Adrenal gland (tissue), 19 donors: ENCODE measurements around the gene GPRIN1. TPM values are rescaled to one million over a fixed set of nuclear protein-coding genes. Genes with fewer than 3 reads are reported as not detected.
A peak's percentile ranks its signal among the peaks of the same experiment; 100 is the strongest.

Experiments used
- DNase-seq, 7 donors: peaks; one replicate each; pipeline ENCODE4 v3.0.0-alpha.2; 2019 to 2020
- H3K27ac ChIP-seq, 5 donors: fragments of 200-600 bp; sonication (generic) in 4 of 5; 1 replicate in 3 of 5; 2 replicates in 2 of 5; pipeline versions ENCODE4 v1.5.1 to v1.8.0; 2016 to 2020; ENCODE audit warnings: mild to moderate bottlenecking in 1 of 5
- H3K27me3 ChIP-seq: fragments of 200-600 bp; 2 replicates; pipeline ENCODE4 v1.8.0; 2021
- H3K36me3 ChIP-seq, 2 donors: fragments of 200-600 bp; replicated peaks in 1 of 2; 1 replicate in 1 of 2; 2 replicates in 1 of 2; pipeline versions ENCODE4 v1.5.1 to v1.8.0; 2018 to 2022
- H3K4me1 ChIP-seq, 2 donors: fragments of 200-600 bp; replicated peaks in 1 of 2; 1 replicate in 1 of 2; 2 replicates in 1 of 2; pipeline versions ENCODE4 v1.5.1 to v1.8.0; 2018 to 2021
- H3K4me3 ChIP-seq, 4 donors: fragments of 200-600 bp; sonication (generic) in 3 of 4; one replicate each; pipeline ENCODE4 v1.5.1; 2016 to 2018
- H3K9me3 ChIP-seq, 3 donors: fragments of 200-600 bp; sonication (generic) in 1 of 3; replicated peaks in 1 of 3; 1 replicate in 2 of 3; 2 replicates in 1 of 3; pipeline versions ENCODE4 v1.5.1 to v1.8.0; 2016 to 2021
- POLR2A ChIP-seq, 2 donors: fragments of 450-650 bp; IDR thresholded peaks; one replicate each; pipeline ENCODE4 v1.6.1; 2017; ENCODE audit warnings: antibody characterized with exemption in 2 of 2, mild to moderate bottlenecking in 2 of 2, moderate library complexity in 1 of 2
- WGBS, 4 donors: extraction: QIAGEN DNeasy Blood & Tissue Kit in 2 of 4; methylation state at CpG; one replicate each; pipeline versions ENCODE4 v1.1.5 to v1.1.7; 2013 to 2017; 5-methylcytosine and 5-hydroxymethylcytosine counted together
- intact Hi-C, 2 donors: fragments of 100-400 bp; cut with DNase I; formaldehyde crosslinking; loops; one replicate each; pipeline versions ENCODE4 v1.14.1 to v1.15.0; 2022 to 2023
- long read RNA-seq, 10 donors: library from polyadenylated mRNA in 3 of 10; unstranded in 2 of 10; stranded (forward) in 1 of 10; transcript quantifications; one replicate each; pipeline ENCODE4 v2.0.0 and lab custom pipeline, GENCODE V29; 2021 to 2026
- polyA plus RNA-seq, 3 donors: library from polyadenylated mRNA; stranded (reverse); fragments of 200-250 nt in 2 of 3; fragments of 350-450 nt in 1 of 3; fragmentation: Illumina TruSeq in 1 of 3; extraction: RNeasy Lipid Tissue Mini Kit (QIAGEN cat#74804) in 1 of 3; gene quantifications; one replicate each; pipeline ENCODE4 v1.2.3, GENCODE V29; 2013 to 2014
- total RNA-seq, 9 donors: library from RNA; depleted of rRNA in 4 of 9; stranded (reverse); fragments of >200 nt in 4 of 9; fragments of 120-200 nt in 1 of 9; fragmentation: NEBNext Ultra II Directional in 1 of 9; extraction: Animal tissue kit (Norgen Biotek cat#: 25700) in 1 of 9; gene quantifications; one replicate each; pipeline versions ENCODE4 v1.1.0 to v1.2.4, GENCODE V29; 2013 to 2023
- TF ChIP-seq, protein P1 (sequence below), 6 experiments: fragments of 450-650 bp in 4 of 6; fragments of 200-600 bp in 2 of 6; sonication (generic) in 1 of 6; IDR thresholded peaks; 1 replicate in 5 of 6; 2 replicates in 1 of 6; pipeline versions ENCODE4 v1.5.1 to v1.8.0; 2016 to 2021; ENCODE audit warnings: antibody characterized with exemption in 6 of 6, mild to moderate bottlenecking in 2 of 6, moderate library complexity in 1 of 6
- donor health status: healthy with polysubstance abuse.
- donor health status: Bipolar disorder and iron deficiency.
- donor health status: DM: yes; HTN: yes; CAD: no.
- donor health status: DM: no; HTN: no; CAD: no.
- donor health status: DM: no; HTN: no; CAD: no.
- donor health status: DM: yes; HTN: yes; CAD: no.

GPRIN1 gene
- total RNA-seq: 1 to 10 TPM in 5 of 9 donors, under 1 TPM in 4; 0.42 to 4.0 (median 1.4) TPM
- 1 to 10 TPM in 2 of 3 donors, under 1 TPM in 1; 0.81 to 2.2 (median 1.3) TPM for polyA plus RNA-seq
- long read RNA-seq, donor 1, full-length matches to known transcripts: 1 of 1 reads
- long read RNA-seq, donor 1, partial matches to known transcripts: 0 of 1 reads
- long read RNA-seq, donor 1, other reads (novel, unspliced or antisense): 0 of 1 reads
- long read RNA-seq, donor 2: 0 reads
- long read RNA-seq, donor 3, full-length matches to known transcripts: 2 of 2 reads
- long read RNA-seq, donor 3, partial matches to known transcripts: 0 of 2 reads
- long read RNA-seq, donor 3, other reads (novel, unspliced or antisense): 0 of 2 reads
- long read RNA-seq, donor 4: 0 reads
- long read RNA-seq, donor 5: 0 reads
- long read RNA-seq, donor 6: 0 reads
- long read RNA-seq, donor 7: 0 reads
- long read RNA-seq, donor 8, full-length matches to known transcripts: 1 of 1 reads
- long read RNA-seq, donor 8, partial matches to known transcripts: 0 of 1 reads
- long read RNA-seq, donor 8, other reads (novel, unspliced or antisense): 0 of 1 reads
- long read RNA-seq, donor 9: 0 reads
- long read RNA-seq, donor 10: 0 reads

DNA sequence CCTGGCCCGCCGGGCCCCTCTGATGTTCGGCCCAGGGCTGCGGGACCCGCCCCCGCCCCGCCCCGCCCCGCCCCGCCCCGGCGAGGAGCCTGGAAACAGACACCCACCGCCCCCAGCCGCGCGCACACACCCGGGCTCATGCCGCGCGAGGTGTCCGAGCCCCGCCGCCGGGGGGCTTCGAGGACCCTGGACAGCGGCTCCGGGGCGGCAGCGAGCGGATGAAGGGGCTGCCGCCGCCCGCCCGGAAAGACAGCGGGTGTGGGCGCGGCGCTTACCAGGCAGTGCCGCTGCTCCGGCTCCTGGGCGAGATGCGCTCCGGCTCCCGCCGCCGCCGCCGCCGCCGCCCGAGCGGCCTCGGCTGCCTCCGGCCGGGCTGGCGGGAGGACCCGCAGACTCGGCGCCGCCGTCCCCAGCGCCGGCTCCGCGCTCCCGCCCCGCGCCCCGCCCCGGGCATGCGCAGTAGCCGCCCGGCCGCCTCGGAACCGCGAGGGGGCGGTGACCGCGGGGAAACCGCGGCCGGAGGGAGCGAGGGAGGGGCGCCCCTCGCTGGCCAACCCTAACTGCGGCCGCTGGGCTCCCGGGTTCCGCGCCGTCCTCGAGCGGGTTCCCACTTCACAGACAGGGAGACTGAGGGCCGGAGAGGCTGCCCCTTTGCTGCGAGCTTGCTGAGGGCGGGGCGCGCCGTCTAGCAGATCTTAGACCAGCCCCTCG lies at the start of gene GPRIN1:
TSS of gene GPRIN1 (minus strand) at position 433 of the 711 bp plus-strand sequence. CDS start 10,322 bp downstream, outside the sequence.
- Histone ChIP-seq H3K4me1 (peaks cover 7 to 9% of the 10 kb centered on the region in 2 donors), H3K4me3 (peak within 1 kb of the TSS in 1 of 4 donors; percentile 81), H3K27me3 (no peaks in the 10 kb centered on the region), H3K27ac (peak within 1 kb of the TSS in 1 of 5 donors; percentile 29), H3K36me3 (no peaks in the 10 kb centered on the region), H3K9me3 (no peaks in the 10 kb centered on the region)
- intact Hi-C loops: no loop called here
- TF ChIP-seq, protein P1, sequence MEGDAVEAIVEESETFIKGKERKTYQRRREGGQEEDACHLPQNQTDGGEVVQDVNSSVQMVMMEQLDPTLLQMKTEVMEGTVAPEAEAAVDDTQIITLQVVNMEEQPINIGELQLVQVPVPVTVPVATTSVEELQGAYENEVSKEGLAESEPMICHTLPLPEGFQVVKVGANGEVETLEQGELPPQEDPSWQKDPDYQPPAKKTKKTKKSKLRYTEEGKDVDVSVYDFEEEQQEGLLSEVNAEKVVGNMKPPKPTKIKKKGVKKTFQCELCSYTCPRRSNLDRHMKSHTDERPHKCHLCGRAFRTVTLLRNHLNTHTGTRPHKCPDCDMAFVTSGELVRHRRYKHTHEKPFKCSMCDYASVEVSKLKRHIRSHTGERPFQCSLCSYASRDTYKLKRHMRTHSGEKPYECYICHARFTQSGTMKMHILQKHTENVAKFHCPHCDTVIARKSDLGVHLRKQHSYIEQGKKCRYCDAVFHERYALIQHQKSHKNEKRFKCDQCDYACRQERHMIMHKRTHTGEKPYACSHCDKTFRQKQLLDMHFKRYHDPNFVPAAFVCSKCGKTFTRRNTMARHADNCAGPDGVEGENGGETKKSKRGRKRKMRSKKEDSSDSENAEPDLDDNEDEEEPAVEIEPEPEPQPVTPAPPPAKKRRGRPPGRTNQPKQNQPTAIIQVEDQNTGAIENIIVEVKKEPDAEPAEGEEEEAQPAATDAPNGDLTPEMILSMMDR (IDR thresholded peaks at IDR 0.05): peak in 2 of 6 experiments; percentile 19 to 30
- no peak for TF ChIP-seq POLR2A (IDR thresholded peaks at IDR 0.05)
- DNase-seq: peak in 4 of 7 donors; percentile 33 to 73 (median 54)
- whole genome bisulfite sequencing, 4 donors: 0 to 2% (median 0%) methylated on average over 6 to 100 of the region's 101 CpGs; no CpG with 5 or more reads in 1 of the 4 donors

DNA sequence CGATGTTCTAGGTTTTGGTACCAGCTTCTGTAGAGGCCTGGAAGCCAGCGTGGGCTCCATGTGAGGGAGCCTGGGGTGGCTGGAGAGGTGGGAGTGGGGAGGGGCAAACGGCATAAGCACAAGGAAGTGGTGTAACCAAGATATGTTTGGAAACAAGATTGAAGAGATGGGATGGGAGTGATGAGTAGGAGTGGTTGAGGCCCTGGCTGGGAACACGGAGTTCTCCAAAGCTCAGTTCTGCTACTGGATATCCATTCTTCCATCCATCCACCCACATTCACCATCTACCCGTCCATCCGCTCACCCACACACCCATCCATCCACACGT lies 49.5 kb upstream of the GPRIN1 start:
- intact Hi-C loops: loop anchor here (5.0 to 10.0 kb wide), 2 partner anchors 435 to 453 kb away; no protein-coding TSS in a partner anchor

DNA sequence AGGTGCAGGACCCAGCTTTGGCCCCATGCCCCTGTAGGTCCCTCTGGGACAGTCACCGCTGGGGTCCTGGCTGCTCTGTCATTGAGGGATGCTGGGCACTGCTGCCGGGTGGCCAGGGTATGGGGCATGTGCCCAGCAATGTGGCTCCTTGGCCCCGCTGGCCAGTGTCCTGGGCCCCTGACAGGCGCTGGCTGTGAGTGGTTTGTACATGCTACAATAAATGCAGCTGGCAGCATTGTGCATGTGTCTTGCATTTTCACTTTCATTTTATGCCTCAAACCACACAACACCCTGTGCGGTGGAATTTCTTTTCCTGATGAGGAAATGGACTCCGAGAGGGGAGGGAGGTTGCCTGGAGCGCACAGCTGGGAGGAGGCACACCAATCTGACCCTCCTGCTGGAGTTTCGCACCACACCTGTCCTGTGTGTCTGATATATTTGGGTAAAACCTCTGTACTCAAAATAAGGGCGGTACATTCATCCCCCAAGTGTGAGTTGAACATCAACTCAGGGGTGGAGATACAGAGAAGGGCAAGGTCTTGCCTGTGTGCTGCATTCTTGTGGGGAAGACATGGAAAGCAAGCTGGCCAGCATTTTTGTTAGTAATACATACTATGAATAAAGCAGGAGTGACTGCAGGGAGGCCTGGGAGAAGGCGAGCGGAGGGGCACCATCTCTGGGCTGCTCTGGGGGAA lies 49.0 kb upstream of the GPRIN1 start:
- Histone ChIP-seq H3K4me3 (no peak overlapping the region), H3K9me3 (no peaks in the 10 kb centered on the region), H3K27ac (peak overlapping the region in 1 of 5 donors; percentile 8), H3K4me1 (peaks cover 0 to 5% of the 10 kb centered on the region in 2 donors), H3K27me3 (no peaks in the 10 kb centered on the region), H3K36me3 (peaks cover 0 to 21% of the 10 kb centered on the region in 2 donors)
- DNase-seq: no peak
- TF ChIP-seq, protein P1 (IDR thresholded peaks at IDR 0.05): no peak
- TF ChIP-seq POLR2A (IDR thresholded peaks at IDR 0.05): no peak
- intact Hi-C loops: loop anchor here (5.0 to 10.0 kb wide), 2 partner anchors 436 to 453 kb away; no protein-coding TSS in a partner anchor
- 57 to 74% (median 68%) methylated on average over 7 to 11 of the region's 11 CpGs for WGBS, 4 donors

More for the DNA sequence above, 49.5 kb upstream of the GPRIN1 start:
- DNase-seq: no peak
- WGBS, 4 donors: 66 to 75% (median 74%) methylated on average over 7 of the region's 7 CpGs
- no peak for TF ChIP-seq POLR2A (IDR thresholded peaks at IDR 0.05)
- TF ChIP-seq, protein P1 (IDR thresholded peaks at IDR 0.05): no peak
- Histone ChIP-seq H3K4me1 (peaks cover 0 to 5% of the 10 kb centered on the region in 2 donors), H3K9me3 (no peaks in the 10 kb centered on the region), H3K36me3 (peaks cover 0 to 19% of the 10 kb centered on the region in 2 donors), H3K27ac (peak overlapping the region in 1 of 5 donors; percentile 8), H3K27me3 (no peaks in the 10 kb centered on the region), H3K4me3 (no peak overlapping the region)
